C4-2B (cell line): Measurements from ENCODE around the gene TNFSF13.

Experiments
- H3K27ac ChIP-seq: fragments of 450-650 bp; 2 replicates; pipeline ENCODE4 v1.5.1; 2017
- ZFX ChIP-seq: fragments of 450-650 bp; IDR thresholded peaks from 2 replicates; pipeline ENCODE4 v1.6.1; 2017
- TF ChIP-seq, protein P1 (sequence below): fragments of 450-650 bp; conservative IDR thresholded peaks from 2 replicates; pipeline ENCODE4 v1.5.1; 2017; ENCODE audit warnings: mild to moderate bottlenecking

The TNFSF13 gene

DNA sequence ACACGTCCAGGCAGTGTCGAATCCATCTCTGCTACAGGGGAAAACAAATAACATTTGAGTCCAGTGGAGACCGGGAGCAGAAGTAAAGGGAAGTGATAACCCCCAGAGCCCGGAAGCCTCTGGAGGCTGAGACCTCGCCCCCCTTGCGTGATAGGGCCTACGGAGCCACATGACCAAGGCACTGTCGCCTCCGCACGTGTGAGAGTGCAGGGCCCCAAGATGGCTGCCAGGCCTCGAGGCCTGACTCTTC lies 13.7 kb downstream of the TNFSF13 start:
- H3K27ac ChIP-seq, result peak overlapping the region; percentile 100
- TF ChIP-seq, protein P1, sequence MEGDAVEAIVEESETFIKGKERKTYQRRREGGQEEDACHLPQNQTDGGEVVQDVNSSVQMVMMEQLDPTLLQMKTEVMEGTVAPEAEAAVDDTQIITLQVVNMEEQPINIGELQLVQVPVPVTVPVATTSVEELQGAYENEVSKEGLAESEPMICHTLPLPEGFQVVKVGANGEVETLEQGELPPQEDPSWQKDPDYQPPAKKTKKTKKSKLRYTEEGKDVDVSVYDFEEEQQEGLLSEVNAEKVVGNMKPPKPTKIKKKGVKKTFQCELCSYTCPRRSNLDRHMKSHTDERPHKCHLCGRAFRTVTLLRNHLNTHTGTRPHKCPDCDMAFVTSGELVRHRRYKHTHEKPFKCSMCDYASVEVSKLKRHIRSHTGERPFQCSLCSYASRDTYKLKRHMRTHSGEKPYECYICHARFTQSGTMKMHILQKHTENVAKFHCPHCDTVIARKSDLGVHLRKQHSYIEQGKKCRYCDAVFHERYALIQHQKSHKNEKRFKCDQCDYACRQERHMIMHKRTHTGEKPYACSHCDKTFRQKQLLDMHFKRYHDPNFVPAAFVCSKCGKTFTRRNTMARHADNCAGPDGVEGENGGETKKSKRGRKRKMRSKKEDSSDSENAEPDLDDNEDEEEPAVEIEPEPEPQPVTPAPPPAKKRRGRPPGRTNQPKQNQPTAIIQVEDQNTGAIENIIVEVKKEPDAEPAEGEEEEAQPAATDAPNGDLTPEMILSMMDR, result no peak
- TF ChIP-seq ZFX, result no peak

DNA sequence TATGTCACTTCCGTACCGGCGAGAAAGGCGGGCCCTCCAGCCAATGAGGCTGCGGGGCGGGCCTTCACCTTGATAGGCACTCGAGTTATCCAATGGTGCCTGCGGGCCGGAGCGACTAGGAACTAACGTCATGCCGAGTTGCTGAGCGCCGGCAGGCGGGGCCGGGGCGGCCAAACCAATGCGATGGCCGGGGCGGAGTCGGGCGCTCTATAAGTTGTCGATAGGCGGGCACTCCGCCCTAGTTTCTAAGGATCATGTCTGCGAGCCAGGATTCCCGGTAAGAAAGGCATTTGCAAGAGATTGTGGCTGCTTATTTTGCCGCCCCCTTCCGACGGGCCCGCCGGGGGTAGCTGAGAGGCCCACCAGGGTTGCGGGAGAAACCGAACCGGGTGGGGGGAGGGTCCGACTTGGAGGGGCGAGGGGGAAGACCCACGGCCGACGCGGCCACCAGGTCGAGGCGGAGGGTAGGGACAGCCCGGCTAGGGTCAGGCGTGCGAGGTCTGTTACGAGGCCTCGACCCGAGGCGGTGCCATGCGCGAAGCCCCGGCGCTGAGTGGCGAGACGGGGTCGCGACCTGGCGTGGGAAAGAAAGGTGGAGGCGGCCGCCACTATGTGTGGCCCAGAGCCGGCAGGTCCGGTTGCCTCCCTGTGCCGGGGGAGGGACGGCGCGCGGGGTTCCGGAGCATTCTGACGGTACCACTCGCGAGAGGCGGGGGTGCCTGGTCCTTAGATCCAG lies 14.2 kb downstream of the TNFSF13 start:
- peak overlapping the region; percentile 100 for H3K27ac ChIP-seq
- TF ChIP-seq, protein P1, result no peak
- TF ChIP-seq ZFX, result 0 out of 2 replicates have a peak, but pooled peaks have one; percentile 3

DNA sequence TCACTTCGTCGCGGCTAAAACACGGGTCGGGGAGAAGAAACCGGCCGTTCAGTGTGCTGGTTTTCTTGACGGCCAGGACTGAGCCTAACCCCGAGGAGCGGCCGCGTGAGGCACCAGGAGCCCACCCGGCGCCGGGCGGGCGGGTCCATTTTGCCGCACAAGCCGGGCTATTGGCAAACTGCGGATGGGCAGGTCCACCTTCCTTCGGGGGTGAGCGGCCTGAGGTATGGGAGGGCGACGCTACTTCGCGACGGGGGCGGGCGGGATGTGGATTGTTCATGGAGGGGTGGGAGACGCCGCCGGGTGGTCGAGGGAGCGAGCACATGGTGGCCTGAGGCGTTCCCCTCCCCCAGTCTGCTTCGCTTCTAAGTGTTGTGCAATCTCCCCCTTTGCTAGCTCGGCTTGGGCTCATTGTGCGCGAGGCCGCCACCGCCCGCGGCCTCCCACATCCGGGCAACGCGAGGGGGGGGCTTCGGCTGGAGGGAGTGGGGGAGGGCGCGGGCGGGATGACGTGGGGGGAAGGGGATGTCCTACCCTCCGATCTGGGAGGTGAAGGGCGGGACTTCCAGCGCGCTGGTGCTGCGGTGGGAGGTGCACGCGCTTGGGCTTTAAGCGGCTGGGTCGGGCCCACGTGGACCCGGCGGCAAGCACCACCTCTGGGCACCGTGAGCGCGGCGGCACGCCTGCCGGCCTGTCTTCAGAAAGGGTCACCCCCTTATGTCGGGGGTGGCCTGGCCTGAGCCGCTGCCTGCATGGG lies 15.0 kb downstream of the TNFSF13 start:
- TF ChIP-seq ZFX, result 0 out of 2 replicates have a peak, but pooled peaks have one; percentile 6
- TF ChIP-seq, protein P1, result no peak
- H3K27ac ChIP-seq, result peak overlapping the region; percentile 100

DNA sequence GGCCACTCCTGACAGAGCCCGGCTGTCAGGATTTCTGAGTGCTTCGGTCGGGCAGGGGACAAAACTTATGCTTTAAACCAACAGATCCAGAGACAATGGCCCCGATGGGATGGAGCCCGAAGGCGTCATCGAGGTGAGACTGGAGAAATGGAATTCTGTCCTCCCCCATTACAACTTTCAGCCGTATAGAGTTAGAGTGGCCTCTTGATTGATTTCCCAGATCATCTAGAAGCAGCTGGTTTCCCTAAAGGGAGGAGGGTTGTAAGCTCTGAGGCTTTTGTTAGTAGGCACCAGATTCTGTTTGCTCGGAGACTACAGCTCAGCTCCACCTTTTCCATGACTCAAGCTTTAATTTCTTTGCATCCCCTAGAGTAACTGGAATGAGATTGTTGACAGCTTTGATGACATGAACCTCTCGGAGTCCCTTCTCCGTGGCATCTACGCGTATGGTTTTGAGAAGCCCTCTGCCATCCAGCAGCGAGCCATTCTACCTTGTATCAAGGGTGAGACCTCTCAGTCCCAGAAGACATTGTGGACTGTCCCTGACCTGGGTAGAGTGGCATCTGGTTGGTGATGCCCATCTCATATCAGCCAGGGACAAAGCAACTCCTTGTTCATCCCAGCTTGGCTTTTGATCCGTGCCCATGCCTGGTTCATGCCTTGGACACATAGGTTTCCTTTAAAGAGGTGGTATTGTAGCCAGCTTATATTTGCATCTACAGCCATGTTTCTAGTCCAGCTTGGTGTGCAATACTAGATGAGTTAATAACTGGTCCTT lies 15.8 kb downstream of the TNFSF13 start:
- no peak for TF ChIP-seq ZFX
- TF ChIP-seq, protein P1, result no peak
- peak overlapping the region; percentile 100 for H3K27ac ChIP-seq

DNA sequence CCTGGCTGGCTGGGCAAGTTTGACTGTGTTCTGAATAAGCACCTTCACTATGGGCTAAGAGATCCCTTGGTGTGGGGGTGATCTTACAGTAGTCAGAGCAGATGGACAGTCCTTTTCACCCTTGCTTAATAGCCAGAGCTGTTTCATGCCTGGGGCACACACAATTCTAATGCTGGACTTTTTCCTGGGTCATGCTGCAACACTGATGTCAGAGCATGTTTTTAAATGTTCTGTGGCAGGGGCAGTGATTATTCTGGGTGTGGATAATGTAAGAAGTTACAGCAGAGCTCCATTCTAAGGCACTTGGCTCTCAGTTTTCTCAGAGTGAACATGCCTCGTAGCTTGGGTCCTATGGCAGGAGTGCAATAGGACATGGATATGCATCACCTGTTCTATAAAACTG lies 16.9 kb downstream of the TNFSF13 start:
- peak overlapping the region; percentile 100; the same call in 1 of the 2 replicates for H3K27ac ChIP-seq
- TF ChIP-seq ZFX, result no peak
- TF ChIP-seq, protein P1, result no peak

DNA sequence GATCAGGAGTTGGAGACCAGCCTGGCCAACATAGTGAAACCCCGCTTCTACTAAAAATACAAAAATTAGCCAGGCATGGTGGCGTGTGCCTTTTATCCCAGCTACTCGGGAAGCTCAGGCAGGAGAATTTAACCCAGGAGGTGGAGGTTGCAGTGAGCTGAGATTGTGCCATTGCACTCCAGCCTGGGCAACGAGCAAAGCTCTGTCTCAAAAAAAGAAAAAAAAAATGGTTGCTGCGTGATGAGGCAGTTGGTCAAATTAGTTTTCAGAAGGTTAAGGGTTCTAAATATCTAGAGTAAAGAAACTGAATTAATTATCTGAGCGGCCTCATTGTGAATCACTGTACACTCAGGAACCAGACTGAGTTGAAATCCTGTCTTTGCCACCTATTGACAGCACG lies 17.4 kb downstream of the TNFSF13 start:
- H3K27ac ChIP-seq, result peak overlapping the region; percentile 100; the same call in 1 of the 2 replicates
- TF ChIP-seq, protein P1, result no peak
- TF ChIP-seq ZFX, result no peak
